Adrenal gland (tissue), 12 donors: ENCODE measurements around the gene SOX9. TPM values are rescaled to one million over a fixed set of nuclear protein-coding genes. Genes with fewer than 3 reads are reported as not detected.
A peak's percentile ranks its signal among the peaks of the same experiment; 100 is the strongest.

Experiments
- DNase-seq, 7 donors: peaks; one replicate each; pipeline ENCODE4 v3.0.0-alpha.2; 2019 to 2020
- H3K27ac ChIP-seq, 5 donors: fragments of 200-600 bp; sonication (generic) in 4 of 5; 1 replicate in 3 of 5; 2 replicates in 2 of 5; pipeline versions ENCODE4 v1.5.1 to v1.8.0; 2016 to 2020; ENCODE audit warnings: mild to moderate bottlenecking in 1 of 5
- H3K27me3 ChIP-seq: fragments of 200-600 bp; 2 replicates; pipeline ENCODE4 v1.8.0; 2021
- H3K36me3 ChIP-seq, 2 donors: fragments of 200-600 bp; replicated peaks in 1 of 2; 1 replicate in 1 of 2; 2 replicates in 1 of 2; pipeline versions ENCODE4 v1.5.1 to v1.8.0; 2018 to 2022
- H3K4me1 ChIP-seq, 2 donors: fragments of 200-600 bp; replicated peaks in 1 of 2; 1 replicate in 1 of 2; 2 replicates in 1 of 2; pipeline versions ENCODE4 v1.5.1 to v1.8.0; 2018 to 2021
- H3K4me3 ChIP-seq, 4 donors: fragments of 200-600 bp; sonication (generic) in 3 of 4; one replicate each; pipeline ENCODE4 v1.5.1; 2016 to 2018
- H3K9me3 ChIP-seq, 3 donors: fragments of 200-600 bp; sonication (generic) in 1 of 3; replicated peaks in 1 of 3; 1 replicate in 2 of 3; 2 replicates in 1 of 3; pipeline versions ENCODE4 v1.5.1 to v1.8.0; 2016 to 2021
- CTCF ChIP-seq, 6 experiments: fragments of 450-650 bp in 4 of 6; fragments of 200-600 bp in 2 of 6; sonication (generic) in 1 of 6; IDR thresholded peaks; 1 replicate in 5 of 6; 2 replicates in 1 of 6; pipeline versions ENCODE4 v1.5.1 to v1.8.0; 2016 to 2021; ENCODE audit warnings: antibody characterized with exemption in 6 of 6, mild to moderate bottlenecking in 2 of 6, moderate library complexity in 1 of 6
- POLR2A ChIP-seq, 2 donors: fragments of 450-650 bp; IDR thresholded peaks; one replicate each; pipeline ENCODE4 v1.6.1; 2017; ENCODE audit warnings: antibody characterized with exemption in 2 of 2, mild to moderate bottlenecking in 2 of 2, moderate library complexity in 1 of 2
- WGBS, 4 donors: extraction: QIAGEN DNeasy Blood & Tissue Kit in 2 of 4; methylation state at CpG; one replicate each; pipeline versions ENCODE4 v1.1.5 to v1.1.7; 2013 to 2017; 5-methylcytosine and 5-hydroxymethylcytosine counted together
- intact Hi-C, 2 donors: fragments of 100-400 bp; cut with DNase I; formaldehyde crosslinking; loops; one replicate each; pipeline versions ENCODE4 v1.14.1 to v1.15.0; 2022 to 2023
- polyA plus RNA-seq, 3 donors: library from polyadenylated mRNA; stranded (reverse); fragments of 200-250 nt in 2 of 3; fragments of 350-450 nt in 1 of 3; fragmentation: Illumina TruSeq in 1 of 3; extraction: RNeasy Lipid Tissue Mini Kit (QIAGEN cat#74804) in 1 of 3; gene quantifications; one replicate each; pipeline ENCODE4 v1.2.3, GENCODE V29; 2013 to 2014
- total RNA-seq, 9 donors: library from RNA; depleted of rRNA in 4 of 9; stranded (reverse); fragments of >200 nt in 4 of 9; fragments of 120-200 nt in 1 of 9; fragmentation: NEBNext Ultra II Directional in 1 of 9; extraction: Animal tissue kit (Norgen Biotek cat#: 25700) in 1 of 9; gene quantifications; one replicate each; pipeline versions ENCODE4 v1.1.0 to v1.2.4, GENCODE V29; 2013 to 2023
- donor health status: healthy with polysubstance abuse.
- donor health status: Bipolar disorder and iron deficiency.
- donor health status: DM: yes; HTN: yes; CAD: no.
- donor health status: DM: no; HTN: no; CAD: no.
- donor health status: DM: no; HTN: no; CAD: no.
- donor health status: DM: yes; HTN: yes; CAD: no.

Gene SOX9
- total and polyA plus RNA-seq, 12 donors = 0.22 to 8.9 (median 4.5) TPM

GRCh38 chr17:72077326-72077960 lies 43.4 kb upstream of the SOX9 start:
- intact Hi-C loops = no loop called here
- DNase-seq = no peak
- 47 to 54% (median 50%) methylated on average over 4 of the region's 4 CpGs for WGBS, 4 donors
- H3K27ac ChIP-seq = no peak overlapping the region
- TF ChIP-seq POLR2A (IDR thresholded peaks at IDR 0.05) (no peak), CTCF (IDR thresholded peaks at IDR 0.05) (no peak)
- no peaks in the 10 kb centered on the region for H3K4me1 ChIP-seq
- H3K36me3 ChIP-seq = no peaks in the 10 kb centered on the region
- no peak overlapping the region for H3K4me3 ChIP-seq
- no peaks in the 10 kb centered on the region for H3K9me3 ChIP-seq
- no peaks in the 10 kb centered on the region for H3K27me3 ChIP-seq

GRCh38 chr17:72079700-72080099 lies 41.1 kb upstream of the SOX9 start:
- no peaks in the 10 kb centered on the region for H3K27me3 ChIP-seq
- H3K9me3 ChIP-seq = no peaks in the 10 kb centered on the region
- no peaks in the 10 kb centered on the region for H3K4me1 ChIP-seq
- 72 to 80% (median 76%) methylated on average over 3 of the region's 3 CpGs for WGBS, 4 donors
- no peak overlapping the region for H3K27ac ChIP-seq
- intact Hi-C loops = no loop called here
- TF ChIP-seq POLR2A (IDR thresholded peaks at IDR 0.05) = no peak
- no peak for TF ChIP-seq CTCF (IDR thresholded peaks at IDR 0.05)
- H3K4me3 ChIP-seq = no peak overlapping the region
- no peaks in the 10 kb centered on the region for H3K36me3 ChIP-seq
- no peak for DNase-seq

DNA sequence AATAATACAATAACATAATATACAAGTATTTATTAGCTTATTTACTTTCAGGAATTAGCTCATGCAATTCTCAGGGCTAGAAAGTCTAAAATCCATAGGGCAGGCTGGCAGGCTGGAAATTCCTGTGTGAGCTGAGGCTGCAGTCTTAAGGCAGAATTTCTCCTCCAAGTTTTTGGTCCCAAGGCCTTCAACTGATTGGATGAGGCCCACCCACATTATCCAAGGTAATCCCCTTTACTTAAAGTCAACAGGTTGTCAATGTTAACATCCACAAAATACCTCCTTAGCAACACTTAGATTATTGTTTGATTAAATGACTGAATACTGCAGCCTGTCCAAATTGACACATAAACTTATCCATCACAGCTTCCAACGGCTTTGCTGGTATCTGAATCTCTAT lies 32.9 kb upstream of the SOX9 start:
- no peak for DNase-seq
- 72 to 85% (median 79%) methylated on average over 1 of the region's 1 CpG for WGBS, 4 donors
- Histone ChIP-seq H3K27ac (no peak overlapping the region), H3K36me3 (no peaks in the 10 kb centered on the region), H3K9me3 (no peaks in the 10 kb centered on the region), H3K27me3 (no peaks in the 10 kb centered on the region), H3K4me1 (no peaks in the 10 kb centered on the region), H3K4me3 (no peak overlapping the region)
- TF ChIP-seq CTCF (IDR thresholded peaks at IDR 0.05) = no peak
- TF ChIP-seq POLR2A (IDR thresholded peaks at IDR 0.05) = no peak
- intact Hi-C loops = no loop called here

DNA sequence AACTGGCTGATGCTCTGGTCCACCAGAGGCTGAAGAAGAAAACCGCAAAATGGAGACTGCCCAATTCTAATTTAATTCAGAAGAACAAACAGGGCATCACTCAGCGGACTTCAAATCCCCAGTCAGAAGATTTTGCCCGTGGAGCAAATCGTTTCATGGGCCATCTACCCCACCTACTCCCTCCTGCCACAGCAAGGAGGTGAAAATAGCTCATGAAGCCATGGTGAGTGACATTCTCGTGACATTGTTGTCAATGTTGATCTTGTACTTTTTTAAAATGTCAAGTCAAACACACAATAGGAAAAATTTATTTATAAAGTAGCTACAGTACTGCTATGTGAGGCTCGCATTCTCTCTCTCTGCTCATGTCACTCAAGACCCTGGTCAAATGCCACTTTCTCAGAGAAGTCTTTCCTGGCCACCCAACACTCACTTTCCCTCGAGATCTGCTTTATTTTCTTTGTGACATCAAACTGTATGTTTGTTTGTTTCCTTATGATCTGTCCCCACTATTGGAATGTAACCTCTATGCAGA lies 31.3 kb upstream of the SOX9 start:
- H3K9me3 ChIP-seq = no peaks in the 10 kb centered on the region
- intact Hi-C loops = no loop called here
- H3K27ac ChIP-seq = no peak overlapping the region
- TF ChIP-seq POLR2A (IDR thresholded peaks at IDR 0.05) = no peak
- no peak for DNase-seq
- no peaks in the 10 kb centered on the region for H3K27me3 ChIP-seq
- H3K36me3 ChIP-seq = no peaks in the 10 kb centered on the region
- WGBS, 4 donors = 67 to 76% (median 69%) methylated on average over 7 of the region's 7 CpGs
- no peak overlapping the region for H3K4me3 ChIP-seq
- no peaks in the 10 kb centered on the region for H3K4me1 ChIP-seq

DNA sequence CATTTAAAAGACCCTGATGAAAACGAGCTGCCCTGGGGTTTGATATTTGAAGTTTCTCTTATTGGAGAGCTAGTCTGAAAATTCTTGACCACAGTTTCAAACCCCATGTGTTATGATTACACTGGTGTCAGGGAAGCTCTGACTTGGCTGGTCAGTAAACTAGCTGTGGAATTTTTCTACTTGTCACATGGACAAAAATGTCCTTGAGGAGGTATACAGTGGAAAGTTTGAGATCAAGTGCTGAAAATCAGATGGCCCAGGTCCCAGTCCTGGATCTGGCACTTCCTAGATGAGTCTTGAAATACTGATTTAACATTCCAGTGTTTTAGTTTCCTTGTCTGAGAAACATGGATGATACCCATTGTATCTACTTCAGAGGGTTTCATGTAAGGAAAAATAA lies 30.7 kb upstream of the SOX9 start:
- no peaks in the 10 kb centered on the region for H3K4me1 ChIP-seq
- no peak overlapping the region for H3K4me3 ChIP-seq
- no peaks in the 10 kb centered on the region for H3K9me3 ChIP-seq
- H3K27me3 ChIP-seq = no peaks in the 10 kb centered on the region
- H3K36me3 ChIP-seq = no peaks in the 10 kb centered on the region
- intact Hi-C loops = no loop called here
- DNase-seq = peak in 6 of 7 donors; percentile 23 to 52 (median 42)
- TF ChIP-seq CTCF (IDR thresholded peaks at IDR 0.05) = no peak
- TF ChIP-seq POLR2A (IDR thresholded peaks at IDR 0.05) = no peak
- WGBS, 4 donors = 17 to 39% (median 19%) methylated on average over 1 of the region's 1 CpG
- no peak overlapping the region for H3K27ac ChIP-seq
